Measurements from ENCODE around the gene ELOB. TPM values are rescaled to one million over a fixed set of nuclear protein-coding genes. Genes with fewer than 3 reads are reported as not detected.

Gene ELOB
- total and polyA plus RNA-seq, 2 donors (not counting 1 experiment from before 2014, with no cell fraction given), result 124 to 436 TPM

- no peak overlapping the region for H3K4me2 ChIP-seq (ENCODE audit: extremely low read depth, insufficient read depth, low read length)
- H3K27ac ChIP-seq (ENCODE audit: insufficient read depth, low read length), result no peak overlapping the region
- no peak overlapping the region for H2AFZ ChIP-seq (ENCODE audit: low read length)
- H3K9ac ChIP-seq (ENCODE audit: insufficient read depth, low read length), result no peak overlapping the region
- H3K4me1 ChIP-seq (ENCODE audit: control insufficient read depth, extremely low read depth, insufficient read depth, low read length), result no peaks in the 10 kb centered on the region
- TF ChIP-seq CTCF (conservative IDR thresholded peaks at IDR 0.05 in 1 of 2, IDR thresholded peaks at IDR 0.05 in 1 of 2; ENCODE audit: low read depth in 1 of 2, low read length in 2 of 2), result no peak
- no peak for TF ChIP-seq EZH2 (IDR thresholded peaks at IDR 0.05; ENCODE audit: low read length, missing control alignments)
- H3K9me3 ChIP-seq (ENCODE audit: control insufficient read depth, insufficient read depth, low read depth, low read length), result no peaks in the 10 kb centered on the region
- no peak overlapping the region for H3K4me3 ChIP-seq (replicated peaks in 1 of 4; ENCODE audit: control extremely low read depth in 1 of 4, insufficient read depth in 1 of 4, low read depth in 3 of 4, low read length in 4 of 4)
- H4K20me1 ChIP-seq (ENCODE audit: control insufficient read depth, extremely low read depth, insufficient read depth, low read length), result no peaks in the 10 kb centered on the region
- H3K27me3 ChIP-seq (ENCODE audit: control insufficient read depth, insufficient read depth, low read length), result no peaks in the 10 kb centered on the region
- no peaks in the 10 kb centered on the region for H3K79me2 ChIP-seq (ENCODE audit: control insufficient read depth, insufficient read depth, low read length)
- H3K36me3 ChIP-seq (ENCODE audit: control insufficient read depth, insufficient read depth, low read length), result no peaks in the 10 kb centered on the region
- DNase-seq (ENCODE audit: low read depth in 2 of 2), result no peak
Measured at GRCh38 chr16:2745116-2745890, 31.8 kb downstream of the ELOB start.

GRCh38 chr16:2744711-2745110 is 32.4 kb downstream of the ELOB start:
- Histone ChIP-seq H3K27me3 (ENCODE audit: control insufficient read depth, insufficient read depth, low read length) (no peaks in the 10 kb centered on the region), H4K20me1 (ENCODE audit: control insufficient read depth, extremely low read depth, insufficient read depth, low read length) (no peaks in the 10 kb centered on the region), H3K79me2 (ENCODE audit: control insufficient read depth, insufficient read depth, low read length) (no peaks in the 10 kb centered on the region), H3K36me3 (ENCODE audit: control insufficient read depth, insufficient read depth, low read length) (no peaks in the 10 kb centered on the region), H3K4me3 (replicated peaks in 1 of 4; ENCODE audit: control extremely low read depth in 1 of 4, insufficient read depth in 1 of 4, low read depth in 3 of 4, low read length in 4 of 4) (no peak overlapping the region), H2AFZ (ENCODE audit: low read length) (no peak overlapping the region), H3K4me2 (ENCODE audit: extremely low read depth, insufficient read depth, low read length) (no peak overlapping the region), H3K9me3 (ENCODE audit: control insufficient read depth, insufficient read depth, low read depth, low read length) (no peaks in the 10 kb centered on the region), H3K4me1 (ENCODE audit: control insufficient read depth, extremely low read depth, insufficient read depth, low read length) (no peaks in the 10 kb centered on the region), H3K27ac (ENCODE audit: insufficient read depth, low read length) (no peak overlapping the region), H3K9ac (ENCODE audit: insufficient read depth, low read length) (no peak overlapping the region)
- no peak for DNase-seq (ENCODE audit: low read depth in 2 of 2)
- TF ChIP-seq CTCF (conservative IDR thresholded peaks at IDR 0.05 in 1 of 2, IDR thresholded peaks at IDR 0.05 in 1 of 2; ENCODE audit: low read depth in 1 of 2, low read length in 2 of 2) (no peak), EZH2 (IDR thresholded peaks at IDR 0.05; ENCODE audit: low read length, missing control alignments) (no peak)

GRCh38 chr16:2743007-2743810 is 33.9 kb downstream of the ELOB start:
- no peak overlapping the region for H3K4me3 ChIP-seq (replicated peaks in 1 of 4; ENCODE audit: control extremely low read depth in 1 of 4, insufficient read depth in 1 of 4, low read depth in 3 of 4, low read length in 4 of 4)
- H3K4me1 ChIP-seq (ENCODE audit: control insufficient read depth, extremely low read depth, insufficient read depth, low read length), result no peaks in the 10 kb centered on the region
- H3K36me3 ChIP-seq (ENCODE audit: control insufficient read depth, insufficient read depth, low read length), result no peaks in the 10 kb centered on the region
- H3K4me2 ChIP-seq (ENCODE audit: extremely low read depth, insufficient read depth, low read length), result no peak overlapping the region
- DNase-seq (ENCODE audit: low read depth in 2 of 2), result no peak
- H2AFZ ChIP-seq (ENCODE audit: low read length), result no peak overlapping the region
- no peaks in the 10 kb centered on the region for H3K79me2 ChIP-seq (ENCODE audit: control insufficient read depth, insufficient read depth, low read length)
- no peaks in the 10 kb centered on the region for H3K27me3 ChIP-seq (ENCODE audit: control insufficient read depth, insufficient read depth, low read length)
- H3K27ac ChIP-seq (ENCODE audit: insufficient read depth, low read length), result no peak overlapping the region
- H3K9ac ChIP-seq (ENCODE audit: insufficient read depth, low read length), result no peak overlapping the region
- TF ChIP-seq CTCF (conservative IDR thresholded peaks at IDR 0.05 in 1 of 2, IDR thresholded peaks at IDR 0.05 in 1 of 2; ENCODE audit: low read depth in 1 of 2, low read length in 2 of 2) (no peak), EZH2 (IDR thresholded peaks at IDR 0.05; ENCODE audit: low read length, missing control alignments) (no peak)
- no peaks in the 10 kb centered on the region for H3K9me3 ChIP-seq (ENCODE audit: control insufficient read depth, insufficient read depth, low read depth, low read length)
- no peaks in the 10 kb centered on the region for H4K20me1 ChIP-seq (ENCODE audit: control insufficient read depth, extremely low read depth, insufficient read depth, low read length)

Measured in fibroblast of lung (primary cell).